CD14-positive monocyte (primary cell): ENCODE measurements around the gene PCDHGA8. TPM values are rescaled to one million over a fixed set of nuclear protein-coding genes. Genes with fewer than 3 reads are reported as not detected.

Source experiments
- DNase-seq, 3 donors: peaks; one replicate each; pipeline ENCODE4 v3.0.0-alpha.2; 2011 to 2022
- H2AFZ ChIP-seq: 2 replicates; pipeline ENCODE4 v1.6.0; 2012; ENCODE audit warnings: mild to moderate bottlenecking, low read depth, low read length, inconsistent platforms; ENCODE audit not compliant: insufficient read depth, poor library complexity, severe bottlenecking
- H3K27ac ChIP-seq, 2 donors: 1 replicate in 1 of 2; 2 replicates in 1 of 2; pipeline ENCODE4 v1.5.1; 2012 to 2013; ENCODE audit warnings: low read length in 2 of 2, control low read depth in 1 of 2, inconsistent platforms in 1 of 2, low read depth in 1 of 2, mild to moderate bottlenecking in 1 of 2
- H3K27me3 ChIP-seq, 2 donors: one replicate each; pipeline versions ENCODE4 v1.6.0 to v1.6.1; 2011 to 2013; ENCODE audit warnings: low read length in 2 of 2; ENCODE audit not compliant: control insufficient read depth in 2 of 2, insufficient read depth in 2 of 2
- H3K36me3 ChIP-seq, 2 donors: replicated peaks in 1 of 2; 1 replicate in 1 of 2; 2 replicates in 1 of 2; pipeline versions ENCODE4 v1.5.1 to v1.6.1; 2012 to 2013; ENCODE audit warnings: low read length in 2 of 2, control low read depth in 1 of 2, inconsistent platforms in 1 of 2, mild to moderate bottlenecking in 1 of 2; ENCODE audit not compliant: insufficient read depth in 2 of 2, control insufficient read depth in 1 of 2
- H3K4me1 ChIP-seq, 2 donors: 1 replicate in 1 of 2; 2 replicates in 1 of 2; pipeline versions ENCODE4 v1.5.1 to v1.6.1; 2012 to 2013; ENCODE audit warnings: low read length in 2 of 2, control low read depth in 1 of 2, inconsistent platforms in 1 of 2, mild to moderate bottlenecking in 1 of 2, moderate library complexity in 1 of 2; ENCODE audit not compliant: insufficient read depth in 2 of 2, control insufficient read depth in 1 of 2
- H3K4me2 ChIP-seq: replicated peaks from 2 replicates; pipeline ENCODE3; 2012; ENCODE audit warnings: low read length, moderate library complexity, mild to moderate bottlenecking; ENCODE audit not compliant: poor library complexity, severe bottlenecking; ENCODE audit errors: extremely low read depth
- H3K4me3 ChIP-seq, 3 experiments: fragments of 200-600 bp in 1 of 3; sonication (generic) in 1 of 3; replicated peaks in 1 of 3; 1 replicate in 2 of 3; 2 replicates in 1 of 3; pipeline ENCODE4 v1.5.1; 2011 to 2013; ENCODE audit warnings: low read length in 3 of 3, mild to moderate bottlenecking in 3 of 3, control low read depth in 2 of 3, low read depth in 2 of 3, inconsistent platforms in 1 of 3, moderate library complexity in 1 of 3
- H3K79me2 ChIP-seq: 2 replicates; pipeline ENCODE4 v1.6.0; 2012; ENCODE audit warnings: mild to moderate bottlenecking, control low read depth, inconsistent platforms, low read length, moderate library complexity; ENCODE audit not compliant: insufficient read depth
- H3K9ac ChIP-seq: 2 replicates; pipeline ENCODE4 v1.6.0; 2017; ENCODE audit warnings: low read length, mild to moderate bottlenecking; ENCODE audit not compliant: insufficient read depth, poor library complexity, severe bottlenecking
- H3K9me3 ChIP-seq, 2 donors: replicated peaks in 1 of 2; 1 replicate in 1 of 2; 2 replicates in 1 of 2; pipeline versions ENCODE4 v1.5.1 to v1.6.1; 2012 to 2013; ENCODE audit warnings: low read length in 2 of 2, control low read depth in 1 of 2; ENCODE audit not compliant: control insufficient read depth in 1 of 2, insufficient read depth in 1 of 2
- H4K20me1 ChIP-seq: 2 replicates; pipeline ENCODE4 v1.6.0; 2012; ENCODE audit warnings: mild to moderate bottlenecking, low read length, control low read depth, moderate library complexity; ENCODE audit not compliant: insufficient read depth
- H3K27ac Mint-ChIP-seq, 7 donors: one replicate each; pipeline ENCODE4 v1.8.0; 2020; ENCODE audit warnings: mild to moderate bottlenecking in 7 of 7, mixed read lengths in 7 of 7, moderate library complexity in 6 of 7, inconsistent platforms in 2 of 7
- H3K27me3 Mint-ChIP-seq, 3 donors: one replicate each; pipeline ENCODE4 v1.8.0; 2021 to 2022; ENCODE audit warnings: low read depth in 3 of 3, mild to moderate bottlenecking in 3 of 3, mixed read lengths in 3 of 3, moderate library complexity in 3 of 3, inconsistent platforms in 1 of 3
- H3K36me3 Mint-ChIP-seq, 2 donors: one replicate each; pipeline ENCODE4 v1.8.0; 2020; ENCODE audit warnings: mixed read lengths in 2 of 2, inconsistent platforms in 1 of 2, mild to moderate bottlenecking in 1 of 2
- H3K4me1 Mint-ChIP-seq: one replicate; pipeline ENCODE4 v1.8.0; 2020; ENCODE audit warnings: mild to moderate bottlenecking, mixed read lengths
- H3K4me3 Mint-ChIP-seq, 2 donors: one replicate each; pipeline ENCODE4 v1.8.0; 2020; ENCODE audit warnings: mild to moderate bottlenecking in 2 of 2, mixed read lengths in 2 of 2, moderate library complexity in 1 of 2
- H3K9me3 Mint-ChIP-seq, 7 donors: one replicate each; pipeline ENCODE4 v1.8.0; 2020 to 2022; ENCODE audit warnings: mixed read lengths in 7 of 7, mild to moderate bottlenecking in 6 of 7, moderate library complexity in 6 of 7, inconsistent platforms in 2 of 7
- WGBS: methylation state at CpG from one replicate; pipeline ENCODE4 v1.1.5; 2013; ENCODE audit warnings: missing lambda C conversion rate; ENCODE audit not compliant: insufficient coverage; 5-methylcytosine and 5-hydroxymethylcytosine counted together
- intact Hi-C, 2 donors: fragments of 100-400 bp; cut with micrococcal nuclease; formaldehyde crosslinking; loops; one replicate each; pipeline versions ENCODE4 v1.15.0 to v1.15.1; 2023
- polyA plus RNA-seq, 3 donors: library from polyadenylated mRNA; depleted of rRNA in 1 of 3; unstranded in 2 of 3; stranded (reverse) in 1 of 3; fragments of 300-500 nt in 2 of 3; fragments of >200 nt in 1 of 3; fragmentation: Illumina TruSeq in 2 of 3; gene quantifications; 1 replicate in 2 of 3; 2 replicates in 1 of 3; pipeline ENCODE4 v1.2.3, GENCODE V29; 2012 to 2021
- TF ChIP-seq, protein P1 (sequence below): fragments of 200-600 bp; IDR thresholded peaks from one replicate; pipeline ENCODE4 v1.8.0; 2022; ENCODE audit warnings: antibody characterized with exemption, mild to moderate bottlenecking

Gene PCDHGA8
- polyA plus RNA-seq, 3 donors: not detected

DNA sequence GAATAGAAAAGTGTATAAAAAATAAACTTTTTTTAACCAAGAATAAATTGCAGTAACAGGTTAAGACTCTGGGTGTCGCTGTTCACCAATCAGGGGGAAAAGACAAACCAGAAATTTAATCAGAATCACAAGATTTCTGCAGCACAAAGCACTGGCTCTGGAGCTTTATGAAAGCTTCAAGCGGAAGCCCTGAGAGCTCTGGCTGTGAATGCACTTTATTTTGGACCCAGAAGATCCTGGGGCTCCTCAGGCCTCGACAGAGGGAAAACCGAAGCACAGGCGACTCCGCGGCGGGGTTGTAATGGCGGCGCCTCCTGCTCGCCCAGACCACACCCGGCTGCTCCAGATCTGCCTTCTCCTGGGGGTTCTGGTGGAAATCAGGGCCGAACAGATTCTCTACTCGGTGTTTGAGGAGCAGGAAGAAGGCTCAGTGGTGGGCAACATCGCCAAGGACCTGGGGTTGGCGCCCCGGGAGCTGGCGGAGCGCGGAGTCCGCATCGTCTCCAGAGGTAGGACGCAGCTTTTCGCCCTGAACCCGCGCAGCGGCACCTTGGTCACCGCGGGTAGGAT lies 37.4 kb upstream of the PCDHGA8 start, which contains the start of gene PCDHGA4:
Gene PCDHGA4, plus strand, starts transcription at position 122 of the 570 bp plus-strand sequence. Its CDS starts 87 bp downstream, at position 209.
- intact Hi-C loops: no loop called here
- 15% methylated on average over 28 of the region's 29 CpGs for WGBS

DNA sequence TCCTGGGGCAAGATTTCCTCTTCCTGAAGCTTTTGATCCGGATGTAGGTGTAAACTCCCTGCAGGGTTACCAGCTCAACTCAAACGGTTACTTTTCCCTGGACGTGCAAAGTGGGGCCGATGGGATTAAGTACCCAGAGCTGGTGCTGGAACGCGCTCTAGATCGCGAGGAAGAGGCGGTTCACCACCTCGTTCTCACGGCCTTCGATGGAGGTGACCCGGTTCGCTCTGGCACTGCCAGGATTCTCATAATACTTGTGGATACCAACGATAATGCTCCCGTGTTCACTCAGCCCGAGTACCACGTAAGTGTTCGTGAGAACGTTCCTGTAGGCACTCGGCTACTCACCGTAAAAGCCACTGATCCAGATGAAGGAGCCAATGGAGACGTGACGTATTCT lies 36.8 kb upstream of the PCDHGA8 start:
- no peak overlapping the region for H3K27ac Mint-ChIP-seq
- peaks cover 38 to 80% (median 62%) of the 10 kb centered on the region in 7 donors for H3K9me3 Mint-ChIP-seq
- Histone ChIP-seq H3K4me3 (no peak overlapping the region), H2AFZ (no peak overlapping the region), H3K27me3 (peaks cover 31 to 91% of the 10 kb centered on the region in 2 donors), H3K27ac (no peak overlapping the region), H3K79me2 (no peaks in the 10 kb centered on the region), H4K20me1 (no peaks in the 10 kb centered on the region), H3K9me3 (peaks cover 53 to 75% of the 10 kb centered on the region in 2 donors), H3K36me3 (no peaks in the 10 kb centered on the region), H3K4me2 (no peak overlapping the region), H3K4me1 (no peaks in the 10 kb centered on the region), H3K9ac (no peak overlapping the region)
- TF ChIP-seq, protein P1, sequence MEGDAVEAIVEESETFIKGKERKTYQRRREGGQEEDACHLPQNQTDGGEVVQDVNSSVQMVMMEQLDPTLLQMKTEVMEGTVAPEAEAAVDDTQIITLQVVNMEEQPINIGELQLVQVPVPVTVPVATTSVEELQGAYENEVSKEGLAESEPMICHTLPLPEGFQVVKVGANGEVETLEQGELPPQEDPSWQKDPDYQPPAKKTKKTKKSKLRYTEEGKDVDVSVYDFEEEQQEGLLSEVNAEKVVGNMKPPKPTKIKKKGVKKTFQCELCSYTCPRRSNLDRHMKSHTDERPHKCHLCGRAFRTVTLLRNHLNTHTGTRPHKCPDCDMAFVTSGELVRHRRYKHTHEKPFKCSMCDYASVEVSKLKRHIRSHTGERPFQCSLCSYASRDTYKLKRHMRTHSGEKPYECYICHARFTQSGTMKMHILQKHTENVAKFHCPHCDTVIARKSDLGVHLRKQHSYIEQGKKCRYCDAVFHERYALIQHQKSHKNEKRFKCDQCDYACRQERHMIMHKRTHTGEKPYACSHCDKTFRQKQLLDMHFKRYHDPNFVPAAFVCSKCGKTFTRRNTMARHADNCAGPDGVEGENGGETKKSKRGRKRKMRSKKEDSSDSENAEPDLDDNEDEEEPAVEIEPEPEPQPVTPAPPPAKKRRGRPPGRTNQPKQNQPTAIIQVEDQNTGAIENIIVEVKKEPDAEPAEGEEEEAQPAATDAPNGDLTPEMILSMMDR: no peak
- WGBS: 48% methylated on average over 23 of the region's 24 CpGs
- no peak for DNase-seq
- intact Hi-C loops: no loop called here
- H3K4me1 Mint-ChIP-seq: peaks cover 2% of the 10 kb centered on the region
- peaks cover 9 to 10% of the 10 kb centered on the region in 2 donors for H3K36me3 Mint-ChIP-seq
- H3K4me3 Mint-ChIP-seq: no peak overlapping the region
- H3K27me3 Mint-ChIP-seq: peaks cover 33 to 64% (median 59%) of the 10 kb centered on the region in 3 donors

More for the DNA sequence above, 37.4 kb upstream of the PCDHGA8 start, which contains the start of gene PCDHGA4:
- Mint-ChIP-seq H3K4me3 (peak within 1 kb of the TSS in 1 of 2 donors; percentile 42), H3K27me3 (peaks cover 29 to 64% (median 60%) of the 10 kb centered on the region in 3 donors), H3K9me3 (peaks cover 37 to 80% (median 62%) of the 10 kb centered on the region in 7 donors), H3K4me1 (peaks cover 2% of the 10 kb centered on the region), H3K36me3 (peaks cover 6 to 7% of the 10 kb centered on the region in 2 donors), H3K27ac (no peak within 1 kb of the TSS)
- H3K27me3 ChIP-seq: peaks cover 30 to 91% of the 10 kb centered on the region in 2 donors
- peak within 1 kb of the TSS; percentile 33 for H2AFZ ChIP-seq
- TF ChIP-seq, protein P1: peak; percentile 63
- no peaks in the 10 kb centered on the region for H3K4me1 ChIP-seq
- no peak within 1 kb of the TSS for H3K4me2 ChIP-seq
- H3K79me2 ChIP-seq: no peaks in the 10 kb centered on the region
- DNase-seq: no peak
- H3K36me3 ChIP-seq: no peaks in the 10 kb centered on the region
- no peak within 1 kb of the TSS for H3K27ac ChIP-seq
- H4K20me1 ChIP-seq: no peaks in the 10 kb centered on the region
- no peak within 1 kb of the TSS for H3K9ac ChIP-seq
- peak within 1 kb of the TSS in 1 of 3 experiments; percentile 19 for H3K4me3 ChIP-seq
- H3K9me3 ChIP-seq: peaks cover 52 to 75% of the 10 kb centered on the region in 2 donors
